ENCODE data around the gene UBL5.

UBL5 gene

GRCh38 chr19:9806803-9807202 lies 20.9 kb upstream of the UBL5 start:
- TF ChIP-seq FOXP2 (optimal IDR thresholded peaks at IDR 0.05; ENCODE audit: borderline replicate concordance, extremely low read depth, extremely low read length, insufficient read depth), result no peak
- TF ChIP-seq POLR2AphosphoS5 (IDR thresholded peaks at IDR 0.05; ENCODE audit: low read depth, low read length), result no peak
- no peak for TF ChIP-seq REST (IDR thresholded peaks at IDR 0.05; ENCODE audit: insufficient read depth in 1 of 2, low read depth in 2 of 2, low read length in 2 of 2)
- TF ChIP-seq SIN3A (IDR thresholded peaks at IDR 0.05; ENCODE audit: borderline replicate concordance, insufficient read depth, low read length), result no peak
- no peak for TF ChIP-seq TAF1 (IDR thresholded peaks at IDR 0.05; ENCODE audit: borderline replicate concordance, insufficient read depth, low read length)

- TF ChIP-seq TAF1 (IDR thresholded peaks at IDR 0.05; ENCODE audit: borderline replicate concordance, insufficient read depth, low read length), result no peak
- TF ChIP-seq SIN3A (IDR thresholded peaks at IDR 0.05; ENCODE audit: borderline replicate concordance, insufficient read depth, low read length), result no peak
- no peak for TF ChIP-seq REST (IDR thresholded peaks at IDR 0.05; ENCODE audit: insufficient read depth in 1 of 2, low read depth in 2 of 2, low read length in 2 of 2)
- TF ChIP-seq FOXP2 (optimal IDR thresholded peaks at IDR 0.05; ENCODE audit: borderline replicate concordance, extremely low read depth, extremely low read length, insufficient read depth), result no peak
- no peak for TF ChIP-seq POLR2AphosphoS5 (IDR thresholded peaks at IDR 0.05; ENCODE audit: low read depth, low read length)
Measured at GRCh38 chr19:9808855-9809824, 18.6 kb upstream of the UBL5 start.

GRCh38 chr19:9811139-9811538 lies 16.6 kb upstream of the UBL5 start:
- TF ChIP-seq TAF1 (IDR thresholded peaks at IDR 0.05; ENCODE audit: borderline replicate concordance, insufficient read depth, low read length), result no peak
- TF ChIP-seq SIN3A (IDR thresholded peaks at IDR 0.05; ENCODE audit: borderline replicate concordance, insufficient read depth, low read length), result no peak
- TF ChIP-seq REST (IDR thresholded peaks at IDR 0.05; ENCODE audit: insufficient read depth in 1 of 2, low read depth in 2 of 2, low read length in 2 of 2), result no peak
- TF ChIP-seq POLR2AphosphoS5 (IDR thresholded peaks at IDR 0.05; ENCODE audit: low read depth, low read length), result no peak

- no peak for TF ChIP-seq TAF1 (IDR thresholded peaks at IDR 0.05; ENCODE audit: borderline replicate concordance, insufficient read depth, low read length)
- TF ChIP-seq SIN3A (IDR thresholded peaks at IDR 0.05; ENCODE audit: borderline replicate concordance, insufficient read depth, low read length), result no peak
- no peak for TF ChIP-seq POLR2AphosphoS5 (IDR thresholded peaks at IDR 0.05; ENCODE audit: low read depth, low read length)
- TF ChIP-seq FOXP2 (optimal IDR thresholded peaks at IDR 0.05; ENCODE audit: borderline replicate concordance, extremely low read depth, extremely low read length, insufficient read depth), result no peak
- TF ChIP-seq REST (IDR thresholded peaks at IDR 0.05; ENCODE audit: insufficient read depth in 1 of 2, low read depth in 2 of 2, low read length in 2 of 2), result no peak
Measured at GRCh38 chr19:9818175-9818733, 9.5 kb upstream of the UBL5 start.

All from PFSK-1 (cell line).